GM12892 (cell line): Measurements from ENCODE around the gene CBR1.
"Not testable (repeated sequence)": the region's sequence is repeated elsewhere in the genome, so short reads cannot be mapped to it uniquely, and the experiment has no call there.

ENCODE experiments used
- POLR2A ChIP-seq: IDR thresholded peaks from 2 replicates; pipeline ENCODE4 v1.6.1; 2011; ENCODE audit warnings: low read depth, low read length, control low read depth
- POLR2AphosphoS5 ChIP-seq: IDR thresholded peaks from 2 replicates; pipeline ENCODE4 v1.6.1; 2011; ENCODE audit warnings: low read depth, low read length, control low read depth

DNA sequence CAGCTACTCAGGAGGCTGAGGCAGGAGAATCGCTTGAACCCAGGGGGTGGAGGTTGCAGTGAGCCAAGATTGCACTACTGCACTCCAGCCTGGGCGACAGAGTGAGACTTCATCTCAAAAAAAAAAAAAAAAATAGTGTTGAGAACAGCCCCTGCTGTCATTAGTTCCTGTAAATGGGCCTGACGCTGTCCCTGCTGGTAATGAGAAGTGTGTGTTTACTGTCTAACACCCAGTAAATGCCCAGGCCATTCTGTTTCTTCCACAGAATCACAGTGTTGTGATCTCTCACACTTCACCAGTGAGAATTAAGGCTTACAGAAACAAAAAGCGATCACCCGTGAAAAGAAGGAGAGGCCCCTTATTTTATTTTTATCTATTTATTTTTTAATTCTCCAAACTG, 4.1 kb downstream of the CBR1 start:
- not testable (repeated sequence) for TF ChIP-seq POLR2AphosphoS5, POLR2A
